ENCODE measurements around the gene JAM3. TPM values are rescaled to one million over a fixed set of nuclear protein-coding genes. Genes with fewer than 3 reads are reported as not detected.

Gene JAM3
- total and polyA plus RNA-seq, 2 donors (not counting 3 experiments of a cell fraction or from before 2014, with no cell fraction given), result 78.8 to 137 TPM

- ChIA-PET POLR2A (no interaction called here), CTCF (interaction anchor here (3.6 kb wide), 1 partner anchor 88 kb away, joined by 80 read pairs; no protein-coding TSS in a partner anchor)
- FAIRE-seq (no peak), DNase-seq (ENCODE audit: low read depth, low spot score) (no peak)
- BruUV-seq (replicated peaks), result no TSS peak
- no peak for TF ChIP-seq EZH2 (IDR thresholded peaks at IDR 0.05; ENCODE audit: borderline replicate concordance, low read depth, low read length, severe bottlenecking)
- TF ChIP-seq GATA2 (IDR thresholded peaks at IDR 0.05; ENCODE audit: insufficient read depth, insufficient read length, low read depth, low read length), result peak; percentile 53
- Histone ChIP-seq H3K4me2 (ENCODE audit: insufficient read depth, low read length) (no peak overlapping the region), H3K27me3 (ENCODE audit: control insufficient read depth in 2 of 2, insufficient read depth in 2 of 2, low read length in 2 of 2) (peaks cover 2 to 6% of the 10 kb centered on the region in 2 experiments), H3K9me1 (replicated peaks; ENCODE audit: control insufficient read depth, extremely low read depth, insufficient read depth, low read length) (no peaks in the 10 kb centered on the region), H3K27ac (ENCODE audit: insufficient read depth, low read depth, low read length) (no peak overlapping the region), H3K4me1 (ENCODE audit: control insufficient read depth, extremely low read depth, insufficient read depth, low read length) (no peaks in the 10 kb centered on the region), H2AFZ (ENCODE audit: low read depth, low read length) (peak overlapping the region; percentile 31), H3K9ac (replicated peaks; ENCODE audit: extremely low read depth, insufficient read depth, low read length) (no peak overlapping the region), H3K79me2 (ENCODE audit: control insufficient read depth, insufficient read depth, low read length) (no peaks in the 10 kb centered on the region), H3K36me3 (ENCODE audit: control insufficient read depth in 2 of 2, extremely low read depth in 1 of 2, insufficient read depth in 2 of 2, low read length in 2 of 2) (no peaks in the 10 kb centered on the region), H4K20me1 (replicated peaks; ENCODE audit: control insufficient read depth, extremely low read depth, insufficient read depth, low read length) (no peaks in the 10 kb centered on the region), H3K4me3 (replicated peaks in 1 of 3; ENCODE audit: insufficient read depth in 1 of 3, low read depth in 1 of 3, low read length in 3 of 3) (no peak overlapping the region), H3K9me3 (replicated peaks; ENCODE audit: control insufficient read depth, insufficient read depth, low read length) (no peaks in the 10 kb centered on the region)
- intact Hi-C loops (cut with micrococcal nuclease) (no loop called here), dilution Hi-C loops (cut with MboI; ENCODE audit: extremely low pct_ligation_motif_present, low sequenced_read_pairs) (no loop called here)
Observed at GRCh38 chr11:134052395-134052987, 16.4 kb upstream of the JAM3 start.

GRCh38 chr11:134052988-134053945 lies 15.6 kb upstream of the JAM3 start:
- ChIA-PET POLR2A (interaction anchor here (0.6 kb wide), 1 partner anchor 77 kb away, joined by 4 read pairs; no protein-coding TSS in a partner anchor), CTCF (interaction anchor here (0.8 kb wide), 1 partner anchor 16 kb away, joined by 3 read pairs; no protein-coding TSS in a partner anchor)
- no peaks in the 10 kb centered on the region for H3K36me3 ChIP-seq (ENCODE audit: control insufficient read depth in 2 of 2, extremely low read depth in 1 of 2, insufficient read depth in 2 of 2, low read length in 2 of 2)
- no peaks in the 10 kb centered on the region for H3K4me1 ChIP-seq (ENCODE audit: control insufficient read depth, extremely low read depth, insufficient read depth, low read length)
- no peaks in the 10 kb centered on the region for H4K20me1 ChIP-seq (replicated peaks; ENCODE audit: control insufficient read depth, extremely low read depth, insufficient read depth, low read length)
- H3K27me3 ChIP-seq (ENCODE audit: control insufficient read depth in 2 of 2, insufficient read depth in 2 of 2, low read length in 2 of 2), result peaks cover 2 to 6% of the 10 kb centered on the region in 2 experiments
- TF ChIP-seq EZH2 (IDR thresholded peaks at IDR 0.05; ENCODE audit: borderline replicate concordance, low read depth, low read length, severe bottlenecking), result no peak
- TF ChIP-seq POLR2A (IDR thresholded peaks at IDR 0.05; ENCODE audit: low read depth, low read length), result no peak
- TF ChIP-seq GATA2 (IDR thresholded peaks at IDR 0.05; ENCODE audit: insufficient read depth, insufficient read length, low read depth, low read length), result no peak
- no peak for TF ChIP-seq JUN (IDR thresholded peaks at IDR 0.05; ENCODE audit: borderline replicate concordance, insufficient read depth, insufficient read length, low read depth)
- no peak for TF ChIP-seq CTCF (IDR thresholded peaks at IDR 0.05; ENCODE audit: extremely low read depth in 1 of 2, insufficient read depth in 1 of 2, low read depth in 1 of 2, low read length in 2 of 2)
- TF ChIP-seq MAX (IDR thresholded peaks at IDR 0.05; ENCODE audit: insufficient read depth, insufficient read length), result no peak
- TF ChIP-seq FOS (IDR thresholded peaks at IDR 0.05; ENCODE audit: borderline replicate concordance, insufficient read depth, low read length), result no peak
- no peak for TF ChIP-seq MYC (IDR thresholded peaks at IDR 0.05; ENCODE audit: low read depth, low read length)
- no peak for TF ChIP-seq POLR2AphosphoS5 (IDR thresholded peaks at IDR 0.05; ENCODE audit: insufficient read depth, low read depth, low read length)
- FAIRE-seq, result no peak
- H3K79me2 ChIP-seq (ENCODE audit: control insufficient read depth, insufficient read depth, low read length), result no peaks in the 10 kb centered on the region
- H3K9me3 ChIP-seq (replicated peaks; ENCODE audit: control insufficient read depth, insufficient read depth, low read length), result no peaks in the 10 kb centered on the region
- no peak overlapping the region for H3K27ac ChIP-seq (ENCODE audit: insufficient read depth, low read depth, low read length)
- dilution Hi-C loops (cut with MboI; ENCODE audit: extremely low pct_ligation_motif_present, low sequenced_read_pairs), result no loop called here
- no peak overlapping the region for H3K4me3 ChIP-seq (replicated peaks in 1 of 3; ENCODE audit: insufficient read depth in 1 of 3, low read depth in 1 of 3, low read length in 3 of 3)
- H2AFZ ChIP-seq (ENCODE audit: low read depth, low read length), result peak overlapping the region; percentile 31
- no peak overlapping the region for H3K9ac ChIP-seq (replicated peaks; ENCODE audit: extremely low read depth, insufficient read depth, low read length)
- intact Hi-C loops (cut with micrococcal nuclease), result no loop called here
- H3K4me2 ChIP-seq (ENCODE audit: insufficient read depth, low read length), result no peak overlapping the region
- H3K9me1 ChIP-seq (replicated peaks; ENCODE audit: control insufficient read depth, extremely low read depth, insufficient read depth, low read length), result no peaks in the 10 kb centered on the region
- no peak for DNase-seq (ENCODE audit: low read depth, low spot score)
- no TSS peak for BruUV-seq (replicated peaks)
